Activated T-cell treated with anti-CD3 and anti-CD28 coated beads for 4 hours (primary cell): ENCODE measurements around the gene MAFB.

Experiments used
- DNase-seq: peaks from one replicate; pipeline ENCODE4 v3.0.0-alpha.2; 2020

Gene MAFB

GRCh38 chr20:40652441-40652987 lies 36.5 kb downstream of the MAFB start:
- no peak for DNase-seq

GRCh38 chr20:40651151-40651550 lies 37.9 kb downstream of the MAFB start:
- no peak for DNase-seq

GRCh38 chr20:40650707-40651106 lies 38.3 kb downstream of the MAFB start:
- no peak for DNase-seq

GRCh38 chr20:40648210-40649072 lies 40.6 kb downstream of the MAFB start:
- no peak for DNase-seq

- no peak for DNase-seq
These were observed 42.2 kb downstream of the MAFB start for GRCh38 chr20:40646813-40647212.

- DNase-seq, result no peak
These were observed 42.7 kb downstream of the MAFB start for GRCh38 chr20:40646361-40646760.

GRCh38 chr20:40644863-40645262 lies 44.2 kb downstream of the MAFB start:
- no peak for DNase-seq

- no peak for DNase-seq
These were observed 45.1 kb downstream of the MAFB start for GRCh38 chr20:40643891-40644290.

- DNase-seq, result no peak
These were observed 47.2 kb downstream of the MAFB start for GRCh38 chr20:40641809-40642208.

GRCh38 chr20:40641202-40641601 lies 47.8 kb downstream of the MAFB start:
- DNase-seq, result no peak

- DNase-seq, result no peak
These were observed 48.4 kb downstream of the MAFB start for GRCh38 chr20:40640667-40641066.

- no peak for DNase-seq
These were observed 49.2 kb downstream of the MAFB start for GRCh38 chr20:40639676-40640355.

- DNase-seq, result no peak
These were observed 49.9 kb downstream of the MAFB start for GRCh38 chr20:40639132-40639531.

- no peak for DNase-seq
These were observed 50.6 kb downstream of the MAFB start for GRCh38 chr20:40638414-40638813.

GRCh38 chr20:40637176-40637575 lies 51.9 kb downstream of the MAFB start:
- DNase-seq, result no peak

GRCh38 chr20:40636486-40636885 lies 52.5 kb downstream of the MAFB start:
- DNase-seq, result no peak

GRCh38 chr20:40635971-40636370 lies 53.1 kb downstream of the MAFB start:
- no peak for DNase-seq
